AG04449 (cell line): ENCODE data around the gene KLHL21.
"Not testable (repeated sequence)": the region's sequence is repeated elsewhere in the genome, so short reads cannot be mapped to it uniquely, and the experiment has no call there.

Source experiments
- CTCF ChIA-PET: fragments of 350-600 bp; formaldehyde crosslinking; extraction: SDS; loops from one replicate; lab custom pipeline; 2021; ENCODE audit warnings: antibody characterized with exemption; lab: Yijun Ruan, JAX
- POLR2A ChIA-PET: fragments of 400-600, 350-600 bp; formaldehyde crosslinking; extraction: SDS; loops from one replicate; lab custom pipeline; 2020; ENCODE audit warnings: antibody characterized with exemption, inconsistent platforms; lab: Yijun Ruan, JAX
- DNase-seq: peaks from one replicate; pipeline ENCODE4 v3.0.0-alpha.2; 2010; ENCODE audit warnings: low read depth, low spot score
- H3K4me3 ChIP-seq: 2 replicates; pipeline ENCODE4 v1.5.1; 2011; ENCODE audit warnings: low read depth, mild to moderate bottlenecking, control low read depth, low read length
- CTCF ChIP-seq: IDR thresholded peaks from one replicate; pipeline ENCODE4 v1.5.1; 2011; ENCODE audit warnings: mild to moderate bottlenecking, moderate library complexity, low read length, control low read depth, inconsistent platforms; ENCODE audit not compliant: insufficient read depth; ENCODE audit errors: missing control alignments

KLHL21 gene

GRCh38 chr1:6601049-6601922 lies 1.4 kb downstream of the KLHL21 start:
- no peak for TF ChIP-seq CTCF
- peak overlapping the region; percentile 95 for H3K4me3 ChIP-seq
- ChIA-PET CTCF (interaction anchor here (0.7 to 3.5 kb wide), 11 partner anchors 9 to 115 kb away, joined by 3 to 12 read pairs (median 3); partner anchors contain the start of genes NOL9, PLEKHG5 and TAS1R1), POLR2A (interaction anchor here (1.0 to 3.5 kb wide), 6 partner anchors 8 to 16 kb away, joined by 3 to 17 read pairs (median 7); partner anchors contain the start of gene PHF13)
- peak; percentile 58 for DNase-seq

GRCh38 chr1:6600410-6601048 lies 2.1 kb downstream of the KLHL21 start:
- peak overlapping the region; percentile 95 for H3K4me3 ChIP-seq
- DNase-seq = no peak
- CTCF ChIA-PET = interaction anchor here (0.6 to 3.5 kb wide), 9 partner anchors 11 to 115 kb away, joined by 3 to 12 read pairs (median 5); partner anchors contain the start of genes NOL9, PLEKHG5 and TAS1R1
- TF ChIP-seq CTCF = no peak
- POLR2A ChIA-PET = interaction anchor here (1.0 to 1.1 kb wide), 3 partner anchors 11 to 21 kb away, joined by 3 to 4 read pairs (median 3); partner anchors contain the start of gene ZBTB48

GRCh38 chr1:6599991-6600390 lies 2.7 kb downstream of the KLHL21 start:
- peak overlapping the region; percentile 95 for H3K4me3 ChIP-seq
- POLR2A ChIA-PET = interaction anchor here (1.0 to 1.1 kb wide), 2 partner anchors 10 to 20 kb away, joined by 3 to 4 read pairs; partner anchors contain the start of gene ZBTB48
- not testable (repeated sequence) for DNase-seq
- CTCF ChIA-PET = interaction anchor here (1.1 to 3.5 kb wide), 8 partner anchors 11 to 114 kb away, joined by 3 to 12 read pairs (median 5); partner anchors contain the start of genes NOL9, PLEKHG5 and TAS1R1

GRCh38 chr1:6599141-6599975 lies 3.3 kb downstream of the KLHL21 start:
- ChIA-PET CTCF (interaction anchor here (1.1 to 3.5 kb wide), 7 partner anchors 10 to 113 kb away, joined by 3 to 12 read pairs (median 5); partner anchors contain the start of genes NOL9, PLEKHG5 and TAS1R1), POLR2A (interaction anchor here (1.0 to 1.7 kb wide), 3 partner anchors 10 to 20 kb away, joined by 3 to 6 read pairs (median 4); partner anchors contain the start of gene ZBTB48)
- peak overlapping the region; percentile 39 for H3K4me3 ChIP-seq
- no peak for TF ChIP-seq CTCF
- DNase-seq = no peak

GRCh38 chr1:6597777-6598131 lies 4.9 kb downstream of the KLHL21 start:
- H3K4me3 ChIP-seq = no peak overlapping the region
- TF ChIP-seq CTCF = no peak
- no peak for DNase-seq
- ChIA-PET POLR2A (interaction anchor here (1.7 to 2.0 kb wide), 2 partner anchors 8 to 18 kb away, joined by 6 read pairs; partner anchors contain the start of gene ZBTB48), CTCF (interaction anchor here (0.5 to 3.5 kb wide), 4 partner anchors 13 to 112 kb away, joined by 3 to 12 read pairs (median 4); partner anchors contain the start of genes NOL9 and TAS1R1)
